ENCODE results near the gene EFCAB14.
"Not testable (repeated sequence)": the region's sequence is repeated elsewhere in the genome, so short reads cannot be mapped to it uniquely, and the experiment has no call there.

EFCAB14 gene

GRCh38 chr1:46747683-46748288 lies 28.9 kb upstream of the EFCAB14 start:
- TF ChIP-seq CTCF (conservative IDR thresholded peaks at IDR 0.05), result peak; percentile 90
- H3K27ac ChIP-seq, result no peak overlapping the region

GRCh38 chr1:46742069-46742468 lies 23.2 kb upstream of the EFCAB14 start:
- H3K27ac ChIP-seq, result no peak overlapping the region
- TF ChIP-seq CTCF (conservative IDR thresholded peaks at IDR 0.05), result no peak

GRCh38 chr1:46735708-46736324 lies 16.9 kb upstream of the EFCAB14 start:
- TF ChIP-seq CTCF (conservative IDR thresholded peaks at IDR 0.05), result no peak
- no peak overlapping the region for H3K27ac ChIP-seq

GRCh38 chr1:46728327-46728873 lies 9.5 kb upstream of the EFCAB14 start:
- not testable (repeated sequence) for H3K27ac ChIP-seq

GRCh38 chr1:46725736-46726108 lies 6.8 kb upstream of the EFCAB14 start:
- no peak for TF ChIP-seq CTCF (conservative IDR thresholded peaks at IDR 0.05)
- no peak overlapping the region for H3K27ac ChIP-seq

- TF ChIP-seq CTCF (conservative IDR thresholded peaks at IDR 0.05), result peak; percentile 95
- peak overlapping the region; percentile 28; the same call in 1 of the 2 replicates for H3K27ac ChIP-seq
Observed at GRCh38 chr1:46724991-46725735, 6.2 kb upstream of the EFCAB14 start.

GRCh38 chr1:46723901-46724300 lies 5.0 kb upstream of the EFCAB14 start:
- no peak for TF ChIP-seq CTCF (conservative IDR thresholded peaks at IDR 0.05)
- no peak overlapping the region; the same call in 1 of the 2 replicates for H3K27ac ChIP-seq

Measured in VCaP (cell line).